K562 (cell line): Measurements from ENCODE around the gene XPOT. TPM values are rescaled to one million over a fixed set of nuclear protein-coding genes. Genes with fewer than 3 reads are reported as not detected.

ENCODE experiments used
- CHAMP1 ChIP-seq: fragments of 450-650 bp; IDR thresholded peaks from 2 replicates; pipeline ENCODE4 v1.6.1; 2016; ENCODE audit warnings: mild to moderate bottlenecking
- CHD7 ChIP-seq: fragments of 200-600 bp; sonication (generic); IDR thresholded peaks from one replicate; pipeline ENCODE4 v1.6.1; 2012; ENCODE audit warnings: mild to moderate bottlenecking, low read depth, low read length, inconsistent platforms
- CTCF ChIP-seq, 3 experiments: IDR thresholded peaks in 2 of 3; conservative IDR thresholded peaks in 1 of 3; 2 replicates each; pipeline ENCODE4 v1.5.1; 2011 to 2012; ENCODE audit warnings: low read length in 3 of 3, mild to moderate bottlenecking in 3 of 3, control low read depth in 2 of 3, improper control_type of control experiment in 1 of 3, inconsistent platforms in 1 of 3, low read depth in 1 of 3, mixed read lengths in 1 of 3, moderate library complexity in 1 of 3; ENCODE audit not compliant: insufficient read depth in 2 of 3
- E2F6 ChIP-seq, 2 experiments: IDR thresholded peaks; 2 replicates each; pipeline ENCODE4 v1.6.1; 2011; ENCODE audit warnings: borderline replicate concordance in 1 of 2, control low read depth in 1 of 2, low read depth in 1 of 2, low read length in 1 of 2, mild to moderate bottlenecking in 1 of 2, mixed read lengths in 1 of 2, moderate library complexity in 1 of 2; ENCODE audit not compliant: insufficient read depth in 1 of 2, insufficient read length in 1 of 2, poor library complexity in 1 of 2, severe bottlenecking in 1 of 2; ENCODE audit errors: extremely low read depth in 1 of 2
- MAFG ChIP-seq: fragments of 450-650 bp; conservative IDR thresholded peaks from 2 replicates; pipeline ENCODE4 v1.6.1; 2016; ENCODE audit warnings: missing genetic modification characterization, missing compliant biosample characterization
- ZFPM2 ChIP-seq: fragments of 250-450 bp; sonication (Bioruptor Pico); IDR thresholded peaks from 2 replicates; pipeline ENCODE4 v1.5.1; 2022; ENCODE audit warnings: mild to moderate bottlenecking
- polyA plus RNA-seq, 8 experiments: library from polyadenylated mRNA; depleted of rRNA in 4 of 8; stranded (reverse) in 5 of 8; unstranded in 3 of 8; fragments of >200 nt; fragmentation: Nextera tagmentation in 2 of 8; fragmentation: Illumina TruSeq in 1 of 8; extraction: Ambion mirVana in 2 of 8; extraction: Trizol in 1 of 8; gene quantifications; 2 replicates each; pipeline versions ENCODE4 v1.2.1 to v1.2.3, GENCODE V29; 2011 to 2014; ENCODE audit warnings: inconsistent platforms in 1 of 8, missing spikeins in 1 of 8
- total RNA-seq, 7 experiments: library from RNA; depleted of rRNA in 6 of 7; stranded (reverse); fragments of >200 nt in 6 of 7; fragmentation: Illumina TruSeq in 2 of 7; extraction: Trizol in 2 of 7; gene quantifications; 2 replicates each; pipeline versions ENCODE4 v1.2.1 to v1.2.3, GENCODE V29; 2011 to 2021; ENCODE audit warnings: low replicate concordance in 1 of 7

The XPOT gene
- total and polyA plus RNA-seq, 9 of the 15 experiments (the other 6 are each of a cell fraction or from before 2014, with no cell fraction given) = 26.2 to 192 (median 102) TPM

- TF ChIP-seq CHD7 (no peak), CHAMP1 (no peak), MAFG (tag) (no peak), E2F6 (IDR thresholded peaks at IDR 0.05; ENCODE audit: borderline replicate concordance in 1 of 2, extremely low read depth in 1 of 2, insufficient read depth in 1 of 2, insufficient read length in 1 of 2, low read depth in 1 of 2, low read length in 1 of 2, poor library complexity in 1 of 2, severe bottlenecking in 1 of 2) (peak; percentile 51 to 60), ZFPM2 (no peak), CTCF (IDR thresholded peaks at IDR 0.05 in 2 of 3, conservative IDR thresholded peaks at IDR 0.05 in 1 of 3; ENCODE audit: insufficient read depth in 2 of 3, low read depth in 1 of 3, low read length in 3 of 3) (no peak)
Measured at GRCh38 chr12:64403707-64404469, at the start of gene XPOT (continued).
